Testis (tissue), 3 donors: Measurements from ENCODE around the gene AGBL1. TPM values are rescaled to one million over a fixed set of nuclear protein-coding genes. Genes with fewer than 3 reads are reported as not detected.

Experiments
- DNase-seq: peaks from one replicate; pipeline ENCODE4 v3.0.0-alpha.2; 2019
- H3K27ac ChIP-seq, 2 donors: fragments of 200-600 bp; sonication (generic); one replicate each; pipeline ENCODE4 v1.5.1; 2019
- H3K27me3 ChIP-seq: fragments of 200-600 bp; sonication (generic); one replicate; pipeline ENCODE4 v1.5.1; 2019
- H3K36me3 ChIP-seq: fragments of 200-600 bp; sonication (generic); one replicate; pipeline ENCODE4 v1.5.1; 2017; ENCODE audit warnings: low read depth; ENCODE audit errors: missing control alignments
- H3K4me1 ChIP-seq: fragments of 200-600 bp; sonication (generic); one replicate; pipeline ENCODE4 v1.5.1; 2019
- H3K4me3 ChIP-seq, 2 donors: fragments of 200-600 bp; sonication (generic); one replicate each; pipeline ENCODE4 v1.5.1; 2017 to 2019
- H3K9me3 ChIP-seq: fragments of 200-600 bp; sonication (generic); one replicate; pipeline ENCODE4 v1.5.1; 2017
- POLR2A ChIP-seq: fragments of 450-650 bp; IDR thresholded peaks from one replicate; pipeline ENCODE4 v1.6.1; 2017; ENCODE audit warnings: antibody characterized with exemption, mild to moderate bottlenecking, moderate library complexity
- WGBS, 2 donors: methylation state at CpG; one replicate each; pipeline ENCODE4 v1.1.5; 2018; 5-methylcytosine and 5-hydroxymethylcytosine counted together
- intact Hi-C: fragments of 100-400 bp; cut with DNase I; formaldehyde crosslinking; loops from one replicate; pipeline ENCODE4 v1.15.1; 2023; ENCODE audit warnings: low total_unique reads
- polyA plus RNA-seq: library from polyadenylated mRNA; stranded (reverse); fragments of 350-450 nt; fragmentation: Illumina TruSeq; extraction: RNeasy Lipid Tissue Mini Kit (QIAGEN cat#74804); gene quantifications from one replicate; pipeline ENCODE4 v1.2.3, GENCODE V29; 2014; ENCODE audit warnings: low read depth, low replicate concordance; ENCODE audit not compliant: insufficient read depth
- total RNA-seq, 2 donors: library from RNA; depleted of rRNA; stranded (reverse); fragments of >200 nt; gene quantifications; one replicate each; pipeline ENCODE4 v1.2.3, GENCODE V29; 2016
- TF ChIP-seq, protein P1 (sequence below), 3 experiments: fragments of 450-650 bp in 2 of 3; fragments of 200-600 bp in 1 of 3; sonication (generic) in 1 of 3; IDR thresholded peaks; one replicate each; pipeline ENCODE4 v1.5.1; 2016 to 2019; ENCODE audit warnings: antibody characterized with exemption in 3 of 3, mild to moderate bottlenecking in 2 of 3, moderate library complexity in 1 of 3

The AGBL1 gene
- total and polyA plus RNA-seq, 3 donors from 2014 or later, result 0.37 to 0.94 (median 0.70) TPM

DNA sequence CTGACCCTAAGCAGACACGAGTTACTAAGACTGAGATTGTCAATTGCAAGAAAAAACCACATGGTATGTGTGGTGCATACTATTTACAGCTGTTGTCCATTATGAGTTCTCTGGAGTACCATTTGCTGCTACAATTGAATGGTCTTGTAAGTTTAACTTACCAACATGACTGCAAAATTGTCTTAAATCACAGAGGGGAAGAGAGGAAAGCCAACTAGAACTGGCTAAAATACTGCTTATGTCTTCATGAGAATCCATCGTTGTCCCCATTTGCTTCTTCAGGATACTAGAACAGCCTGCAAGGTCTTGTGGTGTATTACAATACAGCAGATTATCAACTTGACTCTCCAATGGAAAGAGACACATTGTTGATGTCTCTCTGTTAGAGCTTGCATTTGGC lies 313.2 kb downstream of the AGBL1 start:
- WGBS, 2 donors, result 77 to 79% methylated on average over 2 of the region's 2 CpGs
- Histone ChIP-seq H3K27me3 (no peaks in the 10 kb centered on the region), H3K4me3 (no peak overlapping the region), H3K36me3 (no peaks in the 10 kb centered on the region), H3K9me3 (no peaks in the 10 kb centered on the region), H3K4me1 (no peaks in the 10 kb centered on the region), H3K27ac (no peak overlapping the region)
- intact Hi-C loops, result no loop called here
- DNase-seq, result no peak
- TF ChIP-seq, protein P1, sequence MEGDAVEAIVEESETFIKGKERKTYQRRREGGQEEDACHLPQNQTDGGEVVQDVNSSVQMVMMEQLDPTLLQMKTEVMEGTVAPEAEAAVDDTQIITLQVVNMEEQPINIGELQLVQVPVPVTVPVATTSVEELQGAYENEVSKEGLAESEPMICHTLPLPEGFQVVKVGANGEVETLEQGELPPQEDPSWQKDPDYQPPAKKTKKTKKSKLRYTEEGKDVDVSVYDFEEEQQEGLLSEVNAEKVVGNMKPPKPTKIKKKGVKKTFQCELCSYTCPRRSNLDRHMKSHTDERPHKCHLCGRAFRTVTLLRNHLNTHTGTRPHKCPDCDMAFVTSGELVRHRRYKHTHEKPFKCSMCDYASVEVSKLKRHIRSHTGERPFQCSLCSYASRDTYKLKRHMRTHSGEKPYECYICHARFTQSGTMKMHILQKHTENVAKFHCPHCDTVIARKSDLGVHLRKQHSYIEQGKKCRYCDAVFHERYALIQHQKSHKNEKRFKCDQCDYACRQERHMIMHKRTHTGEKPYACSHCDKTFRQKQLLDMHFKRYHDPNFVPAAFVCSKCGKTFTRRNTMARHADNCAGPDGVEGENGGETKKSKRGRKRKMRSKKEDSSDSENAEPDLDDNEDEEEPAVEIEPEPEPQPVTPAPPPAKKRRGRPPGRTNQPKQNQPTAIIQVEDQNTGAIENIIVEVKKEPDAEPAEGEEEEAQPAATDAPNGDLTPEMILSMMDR (IDR thresholded peaks at IDR 0.05), result no peak
- TF ChIP-seq POLR2A, result no peak

DNA sequence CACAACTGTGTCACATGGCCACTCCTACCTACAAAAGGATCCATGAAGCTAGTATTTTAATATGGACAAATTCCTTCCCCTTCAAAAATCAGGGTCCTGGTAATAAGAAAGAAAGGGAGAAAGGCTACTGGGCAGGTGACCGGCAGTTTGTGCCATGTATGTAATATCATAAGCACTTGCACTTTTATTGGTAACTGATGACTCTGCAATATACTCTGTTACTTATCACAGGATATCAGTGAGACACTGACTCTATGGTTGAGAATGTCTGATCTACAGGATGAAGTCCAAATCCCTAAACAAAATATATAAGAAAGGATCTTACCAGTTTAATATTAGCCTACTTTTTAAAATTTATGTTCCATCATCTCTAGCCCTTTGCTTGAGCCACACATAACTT lies 315.2 kb downstream of the AGBL1 start:
- no peaks in the 10 kb centered on the region for H3K4me1 ChIP-seq
- no peaks in the 10 kb centered on the region for H3K36me3 ChIP-seq
- no peaks in the 10 kb centered on the region for H3K9me3 ChIP-seq
- no peak overlapping the region for H3K4me3 ChIP-seq
- intact Hi-C loops, result no loop called here
- WGBS, 2 donors, result 87 to 100% methylated on average over 1 of the region's 1 CpG
- no peak for DNase-seq
- TF ChIP-seq POLR2A, result no peak
- TF ChIP-seq, protein P1 (IDR thresholded peaks at IDR 0.05), result no peak
- H3K27me3 ChIP-seq, result no peaks in the 10 kb centered on the region
- H3K27ac ChIP-seq, result no peak overlapping the region

DNA sequence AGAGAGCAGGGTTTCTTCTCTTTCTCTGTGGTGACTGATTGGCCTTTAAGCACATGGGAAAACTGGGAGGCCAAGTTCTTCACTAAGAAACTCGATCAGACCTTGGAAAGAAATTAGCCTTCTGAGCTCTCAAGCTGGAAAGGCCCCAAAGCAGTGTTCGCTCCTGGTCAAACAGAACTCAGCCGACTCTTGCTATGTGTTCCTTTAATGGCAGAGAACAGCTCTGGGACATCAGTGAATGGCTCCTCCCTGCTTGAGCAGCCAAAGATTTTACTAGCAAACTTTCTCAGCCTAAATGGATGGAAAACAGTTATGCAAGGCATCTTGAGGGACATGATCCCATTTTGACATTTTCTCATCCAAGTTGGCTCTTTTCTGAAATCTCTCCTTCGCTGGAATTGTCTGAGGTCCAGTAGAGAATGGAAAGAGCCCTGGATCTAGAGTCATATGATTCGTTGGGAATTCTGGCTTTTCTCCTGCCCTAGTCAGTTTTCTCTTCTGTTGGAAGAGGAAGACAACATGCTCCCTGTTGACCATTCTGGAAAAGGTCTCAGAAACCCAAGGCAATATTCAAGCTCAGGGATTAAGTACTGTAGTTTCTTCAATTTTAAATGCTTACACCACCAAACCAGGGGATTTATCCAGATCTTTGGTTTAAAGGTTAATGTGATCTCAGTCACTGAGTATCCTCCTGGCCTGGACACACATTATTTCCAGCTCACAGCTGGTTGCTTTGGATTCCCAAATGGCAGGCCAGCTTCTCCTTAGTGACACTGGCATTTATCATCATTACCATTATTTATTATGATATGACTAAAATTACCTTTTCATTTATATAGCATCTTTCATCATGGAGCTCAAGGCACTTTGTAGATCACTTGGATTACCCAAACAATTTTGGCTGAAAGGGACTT lies 319.6 kb downstream of the AGBL1 start:
- WGBS, 2 donors, result 39 to 63% methylated on average over 5 of the region's 5 CpGs
- H3K27ac ChIP-seq, result no peak overlapping the region

GRCh38 chr15:86403221-86403620 lies 323.6 kb downstream of the AGBL1 start:
- Histone ChIP-seq H3K9me3 (no peaks in the 10 kb centered on the region), H3K36me3 (no peaks in the 10 kb centered on the region), H3K27ac (no peak overlapping the region), H3K4me1 (no peaks in the 10 kb centered on the region), H3K4me3 (no peak overlapping the region), H3K27me3 (no peaks in the 10 kb centered on the region)
- DNase-seq, result no peak
- intact Hi-C loops, result no loop called here
- TF ChIP-seq POLR2A, result no peak
- TF ChIP-seq, protein P1 (IDR thresholded peaks at IDR 0.05), result no peak

More for the DNA sequence above, 319.6 kb downstream of the AGBL1 start:
- peak; percentile 26 for DNase-seq
- intact Hi-C loops, result no loop called here
- Histone ChIP-seq H3K4me1 (no peaks in the 10 kb centered on the region), H3K9me3 (no peaks in the 10 kb centered on the region), H3K36me3 (no peaks in the 10 kb centered on the region), H3K4me3 (no peak overlapping the region), H3K27me3 (no peaks in the 10 kb centered on the region)
- no peak for TF ChIP-seq POLR2A
- TF ChIP-seq, protein P1 (IDR thresholded peaks at IDR 0.05), result no peak
